AG20443 (cell line): ENCODE results near the gene ALDH3B2.
"Not testable (repeated sequence)": the region's sequence is repeated elsewhere in the genome, so short reads cannot be mapped to it uniquely, and the experiment has no call there.

Source experiments
- DNase-seq: peaks from one replicate; pipeline ENCODE4 v3.0.0; 2012; ENCODE audit warnings: low spot score, mixed read lengths

The ALDH3B2 gene

DNA sequence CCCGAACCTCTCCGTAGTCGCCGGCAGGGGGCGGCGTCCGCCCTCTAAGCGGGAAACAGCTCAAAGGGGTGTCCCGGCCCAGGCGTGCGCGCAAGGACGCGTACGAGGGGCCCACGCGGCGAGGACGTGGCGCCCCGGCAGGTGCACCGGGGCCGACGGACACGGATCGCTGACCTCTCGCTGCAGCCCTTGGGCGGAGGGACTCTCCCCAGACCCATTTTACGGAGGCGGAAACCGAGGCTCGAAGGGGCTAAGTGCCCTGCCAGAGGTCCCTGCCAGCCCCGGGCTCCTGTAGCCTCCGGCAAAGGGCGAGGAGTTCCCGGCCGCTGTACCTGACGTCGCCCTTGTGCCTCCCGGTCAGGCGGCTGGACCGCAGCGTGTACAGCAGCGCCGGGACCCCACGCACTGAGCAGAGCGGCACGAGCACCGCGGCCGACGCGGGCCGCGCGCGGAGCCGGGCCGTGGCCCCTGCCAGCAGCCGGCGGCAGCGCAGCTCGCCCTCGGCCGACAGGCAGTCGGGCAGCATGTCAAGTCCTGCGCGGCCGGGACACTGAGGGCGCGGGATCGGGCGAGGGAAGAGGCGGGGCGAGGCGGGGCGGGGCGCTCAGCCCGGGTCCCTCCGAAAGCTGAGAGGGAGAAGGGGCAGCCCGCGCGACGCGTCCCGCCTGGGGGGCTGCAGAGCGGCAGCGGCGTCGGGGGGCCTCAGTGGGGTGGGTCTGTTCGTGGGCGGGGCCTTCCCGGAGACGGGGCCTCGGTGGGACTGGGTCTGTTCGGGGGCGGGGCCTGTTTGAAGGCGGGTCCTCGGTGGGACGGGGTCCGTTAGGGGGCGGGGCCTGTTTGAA lies 44.8 kb downstream of the ALDH3B2 start, which contains the start of gene NUDT8:
NUDT8 (minus strand) TSS at position 552 of the 842 bp plus-strand sequence; CDS start at position 526, 26 bp downstream.
- peak; percentile 89 for DNase-seq

DNA sequence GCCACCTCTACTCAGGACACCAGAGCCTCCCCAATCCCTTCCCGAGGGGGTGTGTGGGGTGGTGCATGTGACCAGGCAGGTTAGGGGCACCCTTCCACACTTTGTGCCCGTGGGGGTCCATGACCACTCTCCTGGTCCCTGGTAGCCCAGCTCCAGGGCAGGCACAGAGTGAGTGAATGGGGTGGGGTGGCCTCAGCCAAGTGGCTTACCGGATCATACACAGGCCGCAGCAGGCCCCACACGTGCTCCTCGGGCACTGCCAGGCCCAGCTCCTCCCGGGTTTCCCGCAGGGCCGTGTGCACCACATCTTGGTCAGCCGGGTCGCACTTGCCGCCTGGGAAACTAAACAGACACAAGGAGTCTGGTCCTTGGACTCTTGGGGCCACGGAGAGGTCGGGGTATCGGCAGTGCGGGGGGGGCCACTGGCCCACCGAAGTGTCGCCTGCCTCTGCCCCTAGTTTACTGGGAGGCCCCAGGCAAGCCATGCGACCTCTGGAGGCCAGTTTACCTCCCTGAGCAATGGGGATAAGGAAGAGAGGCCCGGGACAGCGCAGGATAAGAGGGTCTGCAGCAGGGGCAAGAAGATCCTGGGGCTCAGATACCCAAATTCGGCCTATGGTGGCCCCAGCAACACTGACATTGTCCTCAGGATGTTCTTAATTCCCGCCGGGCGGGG lies 45.6 kb downstream of the ALDH3B2 start:
- DNase-seq, result no peak

DNA sequence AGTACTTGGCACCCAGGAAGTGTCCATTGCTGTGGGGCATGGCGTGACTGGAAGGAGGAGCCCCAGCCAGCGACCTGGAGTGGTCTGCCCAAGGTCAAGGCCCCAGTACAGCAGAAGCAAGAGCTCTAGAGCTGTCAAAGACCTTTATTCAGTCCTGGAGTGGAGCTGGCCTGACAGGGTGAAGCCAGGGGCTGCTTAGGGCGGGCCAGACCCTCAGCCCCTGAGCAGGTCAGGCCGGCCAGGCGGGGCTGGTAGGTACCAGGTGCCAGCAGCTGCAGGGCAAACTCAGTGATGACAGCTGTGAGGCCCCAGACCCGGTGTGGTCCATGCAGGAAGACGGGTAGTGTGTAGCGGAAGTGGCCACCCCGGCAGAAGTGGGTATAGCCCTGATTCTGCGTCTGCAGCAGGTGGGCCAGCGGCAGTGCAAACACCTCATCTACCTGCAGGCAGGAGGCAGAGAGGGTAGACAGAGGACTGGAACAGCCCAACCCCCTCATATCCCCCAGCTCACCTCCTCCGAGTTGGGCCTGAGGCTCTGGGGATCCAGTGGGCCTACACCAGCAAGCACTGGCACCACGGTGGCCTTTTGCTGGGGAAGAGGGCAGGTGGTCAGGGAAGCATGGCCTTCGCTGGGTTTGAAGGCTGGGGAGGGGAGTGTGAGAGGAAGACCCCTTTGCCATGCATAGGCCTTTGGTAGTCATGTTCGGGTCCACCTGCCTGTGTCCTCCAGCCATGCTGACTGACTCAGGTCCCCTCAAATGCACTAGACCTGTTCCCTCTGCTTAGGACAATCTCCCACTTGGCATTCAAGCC lies 46.4 kb downstream of the ALDH3B2 start:
- DNase-seq, result no peak

DNA sequence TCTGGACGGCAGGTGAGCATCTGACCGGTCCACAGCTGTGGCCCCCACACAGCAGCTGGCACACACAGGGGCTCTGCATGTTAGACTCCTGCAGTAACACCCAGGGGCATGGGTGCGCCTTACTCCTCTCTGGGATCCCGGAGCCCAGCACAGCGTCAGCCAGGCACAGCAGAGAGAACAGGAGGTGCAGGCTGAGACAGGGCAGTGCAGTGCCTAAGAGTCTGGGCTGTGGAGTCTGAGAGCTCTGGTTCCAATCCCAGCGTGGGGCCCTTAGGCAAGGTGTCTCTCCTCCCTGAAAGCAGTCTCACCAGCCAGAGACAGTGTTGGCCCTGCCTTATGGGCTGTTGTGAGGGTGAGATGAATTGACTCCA lies 47.0 kb downstream of the ALDH3B2 start:
- no peak for DNase-seq

DNA sequence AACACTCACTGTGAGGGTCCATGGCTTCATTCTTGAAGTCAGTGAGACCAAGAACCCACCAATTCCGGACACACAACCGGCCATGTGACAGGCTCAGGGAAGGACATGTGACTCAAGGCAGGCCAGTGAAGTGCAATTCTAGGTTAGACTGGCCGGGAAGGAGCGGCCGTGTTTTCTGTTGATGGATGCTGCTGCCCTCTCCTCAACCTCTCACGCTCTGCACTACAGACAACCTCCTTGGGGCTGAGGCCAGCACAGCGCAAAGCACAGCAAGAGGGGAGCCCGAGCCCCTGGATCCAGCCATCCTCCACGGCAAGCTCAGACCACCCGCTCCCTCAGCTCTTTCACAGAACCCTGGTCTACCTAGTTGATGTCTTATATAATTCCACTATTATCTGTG lies 47.5 kb downstream of the ALDH3B2 start:
- DNase-seq, result no peak

DNA sequence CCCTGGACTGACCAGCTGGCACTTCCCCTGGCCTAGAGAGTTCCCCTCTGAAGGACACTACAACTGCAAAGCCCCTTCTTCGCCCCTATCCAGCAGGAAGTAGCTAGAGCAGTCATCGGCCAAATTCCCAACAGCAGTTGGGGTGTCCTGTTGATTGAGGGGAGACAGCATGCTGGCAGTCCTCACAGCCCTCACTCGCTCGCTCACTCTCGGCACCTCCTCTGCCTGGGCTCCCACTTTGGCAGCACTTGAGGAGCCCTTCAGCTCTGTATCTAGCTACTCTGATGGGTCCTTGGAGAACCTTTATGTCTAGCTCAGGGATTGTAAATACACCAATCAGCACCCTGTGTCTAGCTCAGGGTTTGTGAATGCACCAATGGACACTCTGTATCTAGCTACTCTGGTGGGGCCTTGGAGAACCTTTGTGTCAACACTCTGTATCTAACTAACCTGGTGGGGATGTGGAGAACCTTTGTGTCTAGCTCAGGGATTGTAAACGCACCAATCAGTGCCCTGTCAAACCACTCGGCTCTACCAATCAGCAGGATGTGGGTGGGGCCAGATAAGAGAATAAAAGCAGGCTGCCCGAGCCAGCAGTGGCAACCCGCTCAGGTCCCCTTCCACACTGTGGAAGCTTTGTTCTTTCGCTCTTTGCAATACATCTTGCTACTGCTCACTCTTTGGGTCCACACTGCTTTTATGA lies 48.1 kb downstream of the ALDH3B2 start:
- DNase-seq, result not testable (repeated sequence)

DNA sequence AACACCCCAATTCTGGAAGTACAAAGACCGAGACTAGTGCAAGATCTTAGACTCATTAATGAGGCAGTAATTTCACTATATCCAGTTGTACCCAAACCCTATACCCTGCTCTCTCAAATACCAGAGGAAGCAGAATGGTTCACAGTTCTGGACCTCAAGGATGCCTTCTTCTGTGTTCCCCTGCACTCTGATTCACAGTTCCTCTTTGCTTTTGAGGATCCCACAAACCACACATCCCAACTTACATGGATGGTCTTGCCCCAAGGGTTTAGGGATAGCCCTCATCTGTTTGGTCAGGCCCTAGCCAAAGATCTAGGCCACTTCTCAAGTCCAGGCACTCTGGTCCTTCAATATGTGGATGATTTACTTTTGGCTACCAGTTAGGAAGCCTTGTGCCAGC lies 50.6 kb downstream of the ALDH3B2 start:
- not testable (repeated sequence) for DNase-seq

DNA sequence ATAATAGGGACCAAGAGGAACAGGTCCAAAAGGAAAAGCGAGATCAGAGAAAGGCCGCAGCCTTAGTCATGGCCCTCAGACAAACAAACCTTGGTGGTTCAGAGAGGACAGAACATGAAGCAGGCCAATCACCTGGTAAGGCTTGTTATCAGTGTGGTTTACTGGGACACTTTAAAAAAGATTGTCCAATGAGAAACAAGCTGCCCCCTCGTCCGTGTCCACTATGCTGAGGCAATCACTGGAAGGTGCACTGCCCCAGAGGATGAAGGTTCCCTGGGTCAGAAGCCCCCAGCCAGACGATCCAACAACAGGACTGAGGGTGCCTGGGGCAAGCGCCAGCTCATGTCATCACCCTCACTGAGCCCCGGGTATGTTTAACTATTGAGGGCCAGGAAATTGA lies 51.5 kb downstream of the ALDH3B2 start:
- DNase-seq, result not testable (repeated sequence)

DNA sequence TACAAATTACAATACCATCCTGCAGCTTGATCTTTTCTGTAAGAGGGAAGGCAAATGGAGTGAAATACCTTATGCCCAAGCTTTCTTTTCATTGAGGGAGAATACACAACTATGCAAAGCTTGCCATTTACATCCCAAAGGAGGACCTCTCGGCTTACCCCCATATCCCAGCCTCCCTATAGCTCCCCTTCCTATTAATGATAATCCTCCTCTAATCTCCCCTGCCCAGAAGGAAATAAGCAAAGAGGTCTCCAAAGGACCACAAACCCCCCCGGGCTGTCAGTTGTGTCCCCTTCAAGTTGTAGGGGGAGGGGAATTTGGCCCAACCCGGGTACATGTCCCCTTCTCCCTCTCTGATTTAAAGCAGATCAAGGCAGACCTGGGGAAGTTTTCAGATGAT lies 52.5 kb downstream of the ALDH3B2 start:
- DNase-seq, result not testable (repeated sequence)

DNA sequence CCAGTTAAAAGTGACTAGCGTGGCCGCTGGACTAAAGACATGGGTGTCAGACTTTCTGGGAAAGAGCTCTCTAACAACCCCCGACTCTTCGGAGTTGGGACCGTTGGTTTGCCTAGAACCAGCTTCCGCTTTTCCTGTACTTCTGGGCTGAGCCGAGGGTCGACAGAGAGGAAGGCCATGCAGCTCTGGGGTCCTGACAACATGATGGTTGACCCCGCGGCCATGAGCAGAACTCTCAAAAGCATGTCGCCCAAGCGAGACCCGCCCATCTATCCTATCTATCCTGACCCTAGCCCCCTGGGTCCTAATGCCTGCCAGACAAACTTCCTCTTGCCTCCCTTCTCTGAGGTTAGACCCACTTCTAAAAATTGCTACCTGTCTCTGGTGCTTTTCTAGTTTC lies 53.8 kb downstream of the ALDH3B2 start:
- not testable (repeated sequence) for DNase-seq

DNA sequence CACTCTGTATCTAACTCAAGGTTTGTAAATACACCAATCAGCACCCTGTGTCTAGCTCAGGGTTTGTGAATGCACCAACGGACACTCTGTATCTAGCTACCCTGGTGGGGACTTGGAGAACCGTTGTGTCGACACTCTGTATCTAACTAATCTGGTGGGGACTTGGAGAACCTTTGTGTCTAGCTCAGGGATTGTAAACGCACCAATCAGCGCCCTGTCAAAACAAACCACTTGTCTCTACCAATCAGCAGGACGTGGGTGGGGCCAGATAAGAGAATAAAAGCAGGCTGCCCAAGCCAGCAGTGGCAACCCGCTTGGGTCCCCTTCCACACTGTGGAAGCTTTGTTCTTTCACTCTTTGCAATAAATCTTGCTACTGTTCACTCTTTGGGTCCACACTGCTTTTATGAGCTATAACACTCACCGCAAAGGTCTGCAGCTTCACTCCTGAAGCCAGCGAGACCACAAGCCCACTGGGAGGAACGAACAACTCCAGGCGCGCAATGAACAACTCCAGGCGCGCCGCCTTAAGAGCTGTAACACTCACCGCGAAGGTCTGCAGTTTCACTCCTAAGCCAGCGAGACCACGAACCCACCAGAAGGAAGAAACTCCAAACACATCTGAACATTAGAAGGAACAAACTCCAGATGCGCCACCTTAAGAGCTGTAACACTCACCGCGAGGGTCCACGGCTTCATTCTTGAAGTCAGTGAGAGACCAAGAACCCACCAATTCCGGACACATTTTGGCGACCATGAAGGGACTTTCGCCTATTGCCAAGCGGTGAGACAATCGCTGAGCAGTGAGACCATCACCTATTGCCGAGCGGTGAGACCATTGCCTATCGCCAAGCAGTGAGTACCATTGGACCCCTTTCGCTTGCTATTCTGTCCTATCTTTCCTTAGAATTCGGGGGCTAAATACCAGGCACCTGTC lies 54.5 kb downstream of the ALDH3B2 start:
- not testable (repeated sequence) for DNase-seq

DNA sequence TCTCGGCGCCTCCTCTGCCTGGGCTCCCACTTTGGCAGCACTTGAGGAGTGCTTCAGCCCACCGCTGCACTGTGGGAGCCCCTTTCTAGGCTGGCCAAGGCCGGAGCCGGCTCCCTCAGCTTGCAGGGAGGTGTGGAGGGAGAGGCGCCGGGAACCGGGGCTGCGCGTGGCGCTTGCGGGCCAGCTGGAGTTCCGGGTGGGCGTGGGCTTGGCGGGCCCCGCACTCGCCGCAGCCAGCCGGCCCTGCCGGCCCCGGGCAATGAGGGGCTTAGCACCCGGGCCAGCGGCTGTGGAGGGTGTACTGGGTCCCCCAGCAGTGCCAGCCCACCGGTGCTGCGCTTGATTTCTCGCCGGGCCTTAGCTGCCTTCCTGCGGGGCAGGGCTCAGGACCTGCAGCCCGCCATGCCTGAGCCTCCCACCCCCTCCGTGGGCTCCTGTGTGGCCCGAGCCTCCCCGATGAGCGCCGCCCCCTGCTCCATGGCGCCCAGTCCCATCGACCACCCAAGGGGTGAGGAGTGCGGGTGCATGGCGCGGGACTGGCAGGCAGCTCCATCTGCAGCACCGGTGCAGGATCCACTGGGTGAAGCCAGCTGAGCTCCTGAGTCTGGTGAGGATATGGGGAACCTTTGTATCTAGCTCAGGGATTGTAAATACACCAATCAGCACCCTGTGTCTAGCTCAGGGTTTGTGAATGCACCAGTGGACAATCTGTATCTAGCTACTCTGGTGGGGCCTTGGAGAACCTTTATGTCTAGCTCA lies 55.3 kb downstream of the ALDH3B2 start:
- DNase-seq, result not testable (repeated sequence)

DNA sequence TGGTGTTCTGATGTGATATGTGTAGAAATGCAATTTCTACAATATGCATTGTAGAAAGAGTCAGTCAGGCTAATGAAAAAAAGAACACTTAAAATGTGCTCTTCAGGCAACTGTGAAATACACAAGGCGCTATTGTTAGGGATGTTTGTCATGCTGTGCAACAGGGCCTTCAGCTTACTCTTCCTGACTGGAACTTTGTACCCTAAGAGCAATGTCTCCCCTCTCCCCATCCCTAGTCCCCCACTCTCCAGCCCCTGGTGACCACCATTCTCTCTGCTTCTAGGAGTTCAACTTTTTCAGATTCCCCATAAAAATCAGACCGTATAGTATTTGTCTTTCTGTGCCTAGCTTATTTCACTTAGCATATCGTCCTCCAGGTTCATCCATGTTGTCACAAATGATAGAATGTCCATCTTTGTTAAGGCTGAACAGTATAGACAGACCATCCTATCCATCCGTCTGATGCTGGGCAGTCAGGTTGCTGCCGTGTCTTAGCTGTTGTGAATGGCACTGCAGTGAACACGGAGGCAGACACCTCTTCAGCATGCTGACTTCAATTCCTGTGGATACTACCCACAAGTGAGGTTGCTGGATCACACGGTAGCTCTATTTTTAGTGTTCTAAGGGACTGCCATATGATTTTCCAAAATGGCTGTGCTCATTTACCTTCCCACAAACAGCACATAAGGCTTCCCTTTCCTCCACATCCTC lies 57.0 kb downstream of the ALDH3B2 start:
- no peak for DNase-seq

DNA sequence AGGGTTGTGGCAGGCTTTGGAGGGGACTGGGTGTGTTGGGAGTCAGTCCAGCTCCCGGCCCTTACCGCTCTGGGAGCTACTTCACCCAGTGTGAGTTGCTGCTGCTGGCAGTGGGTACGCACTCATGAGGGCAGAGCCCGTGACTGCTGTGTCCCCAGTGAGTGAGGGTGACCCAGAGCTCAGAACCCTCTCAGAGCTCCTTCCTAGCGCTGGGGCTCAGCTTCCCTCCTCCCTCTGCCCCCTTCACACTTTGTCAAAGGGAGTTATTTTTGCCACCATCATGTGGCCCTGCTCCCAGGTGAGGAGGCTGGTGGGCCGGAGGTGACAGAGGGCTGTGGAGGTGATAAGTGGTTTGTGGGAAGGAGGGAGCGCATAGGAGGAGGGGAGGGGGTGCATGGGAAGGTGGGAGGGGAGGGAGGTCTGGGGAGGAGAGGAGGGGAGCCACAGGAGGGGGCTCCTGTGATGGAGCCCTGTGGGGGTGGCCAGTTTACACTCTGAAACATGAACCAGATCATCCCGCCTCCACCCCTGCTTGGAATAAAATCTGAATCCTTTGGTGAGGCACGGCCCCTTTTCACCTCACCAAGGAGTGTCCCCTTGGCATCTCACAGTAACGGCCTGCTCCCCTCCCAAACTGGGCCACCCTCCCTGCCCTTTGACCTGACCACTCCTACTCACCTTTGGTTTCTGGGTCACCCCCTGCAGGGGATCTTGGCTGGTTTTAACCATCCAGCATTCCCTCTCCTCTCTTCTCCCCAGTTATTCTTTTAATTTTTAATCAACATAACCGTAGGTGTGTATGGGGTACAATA lies 57.8 kb downstream of the ALDH3B2 start:
- no peak for DNase-seq

DNA sequence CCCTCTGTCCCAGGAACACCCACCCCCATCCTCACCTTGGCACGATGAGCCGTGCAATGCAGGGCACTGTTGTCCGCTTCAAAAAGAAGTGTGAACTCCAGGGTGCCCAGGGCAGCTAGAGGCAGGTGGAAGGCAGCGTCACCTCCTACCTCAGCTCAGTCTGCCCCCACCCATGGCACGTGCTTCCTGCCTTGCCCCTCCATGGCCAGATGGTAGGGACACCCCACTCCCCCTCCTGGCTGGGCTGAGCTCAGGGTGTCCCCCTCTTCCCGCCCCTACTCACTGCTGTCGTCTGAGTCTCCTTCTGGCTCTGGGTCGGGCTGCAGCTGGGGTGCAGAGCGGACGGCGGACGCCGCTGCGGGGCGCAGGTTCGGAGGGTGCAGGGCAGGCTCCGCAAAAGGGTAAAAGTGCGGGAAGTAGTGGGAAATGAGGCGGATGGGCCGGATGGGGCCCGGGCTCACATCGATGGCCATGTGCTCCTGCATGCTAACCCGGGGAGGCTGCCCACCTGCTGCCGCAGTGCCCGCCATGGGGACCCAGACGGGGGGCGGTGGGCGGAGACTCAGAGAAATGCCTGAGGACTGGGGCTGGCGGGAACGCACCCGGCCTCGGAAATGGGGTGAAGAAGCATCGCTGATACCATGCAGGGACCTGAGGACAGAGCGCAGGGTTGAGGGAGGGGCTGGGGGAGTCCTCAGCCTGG lies 58.5 kb downstream of the ALDH3B2 start:
- DNase-seq, result no peak

DNA sequence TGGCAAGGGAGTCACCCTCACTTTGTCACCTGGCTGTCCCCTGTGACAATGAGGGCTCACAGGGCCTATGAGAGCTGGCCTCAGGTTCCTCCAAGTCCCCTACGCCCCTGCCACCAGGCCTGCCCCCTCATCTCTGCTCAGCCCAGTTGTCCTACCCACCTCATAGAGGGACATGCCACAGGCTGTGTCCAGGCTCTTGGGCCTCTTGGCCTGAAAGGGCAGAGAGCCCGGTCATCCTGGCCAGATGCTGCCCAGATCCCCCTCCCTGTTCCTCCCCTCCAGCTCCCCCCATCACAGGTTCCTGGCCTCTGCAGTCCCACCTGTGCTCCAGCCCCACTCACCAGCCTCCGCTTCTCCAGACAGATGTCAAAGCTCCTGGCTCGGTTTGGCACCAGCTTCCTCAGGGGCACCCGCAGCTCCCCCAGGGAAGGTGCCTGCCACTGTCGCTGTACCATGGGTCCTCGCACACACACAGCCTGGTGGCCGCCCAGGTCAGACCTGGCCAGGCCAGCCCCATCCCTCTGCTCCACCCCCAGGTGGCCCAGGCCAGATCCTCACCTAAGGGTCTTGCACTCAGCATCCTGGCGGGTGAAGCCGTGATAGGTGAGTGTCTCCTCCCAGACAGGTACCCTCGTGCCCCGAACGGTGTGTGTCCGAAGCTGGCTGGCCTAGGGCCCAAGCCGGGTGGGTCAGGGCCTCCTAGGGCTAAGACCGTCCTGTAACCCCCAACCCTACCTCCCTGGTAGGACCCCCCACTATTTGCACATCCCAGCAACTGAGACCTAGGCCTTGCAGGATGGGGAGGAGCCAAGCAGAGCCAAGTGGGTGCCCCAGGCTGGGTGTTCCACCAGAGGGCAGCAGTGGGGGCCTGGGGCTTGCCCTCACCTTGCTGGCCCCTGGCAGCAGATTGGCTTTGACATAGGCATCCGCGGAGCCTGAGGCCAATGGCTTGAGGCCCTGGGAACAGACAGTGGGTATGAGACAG lies 59.4 kb downstream of the ALDH3B2 start:
- DNase-seq, result peak; percentile 53
